ENCODE results near the gene GPR31.
"Not testable (repeated sequence)": the region's sequence is repeated elsewhere in the genome, so short reads cannot be mapped to it uniquely, and the experiment has no call there.

GPR31 gene

GRCh38 chr6:167157863-167158262 lies at the start of gene GPR31:
Gene GPR31, minus strand, starts transcription at chr6:167157980. Its CDS starts 149 bp downstream, at chr6:167157831.
- DNase-seq, result no peak

- no peak for DNase-seq
Measured at GRCh38 chr6:167207527-167207926, 49.7 kb upstream of the GPR31 start.

- DNase-seq, result not testable (repeated sequence)
Measured at GRCh38 chr6:167205316-167205715, 47.5 kb upstream of the GPR31 start.

- not testable (repeated sequence) for DNase-seq
Measured at GRCh38 chr6:167204059-167204348, 46.2 kb upstream of the GPR31 start.

GRCh38 chr6:167203261-167204058 lies 45.7 kb upstream of the GPR31 start:
- not testable (repeated sequence) for DNase-seq

- DNase-seq, result not testable (repeated sequence)
Measured at GRCh38 chr6:167202613-167203012, 44.8 kb upstream of the GPR31 start.

GRCh38 chr6:167200806-167201205 lies 43.0 kb upstream of the GPR31 start:
- no peak for DNase-seq

- not testable (repeated sequence) for DNase-seq
Measured at GRCh38 chr6:167195941-167196610, 38.3 kb upstream of the GPR31 start.

GRCh38 chr6:167193515-167194125 lies 35.8 kb upstream of the GPR31 start:
- DNase-seq, result not testable (repeated sequence)

GRCh38 chr6:167191043-167191583 lies 33.3 kb upstream of the GPR31 start:
- DNase-seq, result not testable (repeated sequence)

- not testable (repeated sequence) for DNase-seq
Measured at GRCh38 chr6:167187275-167187674, 29.5 kb upstream of the GPR31 start.

GRCh38 chr6:167185101-167185500 lies 27.3 kb upstream of the GPR31 start:
- not testable (repeated sequence) for DNase-seq

- DNase-seq, result not testable (repeated sequence)
Measured at GRCh38 chr6:167182913-167183314, 25.1 kb upstream of the GPR31 start.

- DNase-seq, result not testable (repeated sequence)
Measured at GRCh38 chr6:167181351-167181750, 23.6 kb upstream of the GPR31 start.

GRCh38 chr6:167180086-167180485 lies 22.3 kb upstream of the GPR31 start:
- DNase-seq, result not testable (repeated sequence)

- DNase-seq, result not testable (repeated sequence)
Measured at GRCh38 chr6:167178896-167179655, 21.3 kb upstream of the GPR31 start.

- DNase-seq, result not testable (repeated sequence)
Measured at GRCh38 chr6:167177271-167177670, 19.5 kb upstream of the GPR31 start.

GRCh38 chr6:167172011-167172410 lies 14.2 kb upstream of the GPR31 start:
- DNase-seq, result not testable (repeated sequence)

- not testable (repeated sequence) for DNase-seq
Measured at GRCh38 chr6:167171300-167171699, 13.5 kb upstream of the GPR31 start.

GRCh38 chr6:167169867-167170266 lies 12.1 kb upstream of the GPR31 start:
- DNase-seq, result not testable (repeated sequence)

- not testable (repeated sequence) for DNase-seq
Measured at GRCh38 chr6:167168296-167168695, 10.5 kb upstream of the GPR31 start.

- DNase-seq, result not testable (repeated sequence)
Measured at GRCh38 chr6:167167699-167168098, 9.9 kb upstream of the GPR31 start.
